GM21360 (cell line): ENCODE results near the gene PRKAB1.
"Not testable (repeated sequence)": the region's sequence is repeated elsewhere in the genome, so short reads cannot be mapped to it uniquely, and the experiment has no call there.

Experiments used
- ATAC-seq: cut with Tn5 transposase; IDR thresholded peaks from one replicate; pipeline ENCODE4 v1.9.1; 2021; ENCODE audit warnings: mild to moderate bottlenecking, moderate library complexity; ENCODE audit not compliant: unreplicated experiment

PRKAB1 gene, protein sequence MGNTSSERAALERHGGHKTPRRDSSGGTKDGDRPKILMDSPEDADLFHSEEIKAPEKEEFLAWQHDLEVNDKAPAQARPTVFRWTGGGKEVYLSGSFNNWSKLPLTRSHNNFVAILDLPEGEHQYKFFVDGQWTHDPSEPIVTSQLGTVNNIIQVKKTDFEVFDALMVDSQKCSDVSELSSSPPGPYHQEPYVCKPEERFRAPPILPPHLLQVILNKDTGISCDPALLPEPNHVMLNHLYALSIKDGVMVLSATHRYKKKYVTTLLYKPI

DNA sequence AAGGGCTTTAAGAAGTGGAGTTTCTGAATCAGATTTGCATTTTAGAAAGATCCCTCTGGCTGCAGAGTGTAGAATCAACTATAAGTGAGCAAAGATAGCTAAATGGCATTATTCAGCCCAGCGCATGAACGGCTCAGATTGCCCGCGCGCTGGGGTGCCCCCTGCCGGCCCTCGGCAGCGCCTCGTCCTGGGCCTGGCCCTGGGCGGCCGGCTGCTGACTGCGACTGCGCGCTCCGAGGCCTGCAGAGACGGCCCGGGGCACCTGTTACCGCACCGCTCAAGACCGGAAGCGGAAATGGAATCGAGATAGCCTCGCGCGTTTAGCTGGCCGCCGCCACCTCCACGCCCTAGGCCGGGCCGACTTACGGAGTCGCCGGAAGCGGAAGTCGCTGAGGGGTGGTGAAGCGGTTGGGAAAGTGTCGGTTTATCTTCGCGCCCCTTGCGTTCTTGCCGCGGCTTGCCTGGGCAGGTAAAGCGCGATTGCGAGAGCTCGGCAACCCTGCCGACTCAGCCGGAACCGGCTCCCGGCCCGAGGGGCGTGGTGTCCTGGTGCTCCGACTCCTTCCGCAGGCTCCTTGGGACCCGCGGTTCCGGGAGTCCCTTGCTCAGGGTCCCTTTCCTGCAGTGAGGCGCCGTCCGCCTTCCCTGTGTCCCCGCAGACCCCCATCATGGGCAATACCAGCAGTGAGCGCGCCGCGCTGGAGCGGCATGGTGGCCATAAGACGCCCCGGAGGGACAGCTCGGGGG, at the start of gene PRKAB1:
Gene PRKAB1 (plus strand): TSS at position 557 of the 747 bp plus-strand sequence. CDS start 112 bp downstream, at position 669.
- peak; percentile 90 for ATAC-seq

DNA sequence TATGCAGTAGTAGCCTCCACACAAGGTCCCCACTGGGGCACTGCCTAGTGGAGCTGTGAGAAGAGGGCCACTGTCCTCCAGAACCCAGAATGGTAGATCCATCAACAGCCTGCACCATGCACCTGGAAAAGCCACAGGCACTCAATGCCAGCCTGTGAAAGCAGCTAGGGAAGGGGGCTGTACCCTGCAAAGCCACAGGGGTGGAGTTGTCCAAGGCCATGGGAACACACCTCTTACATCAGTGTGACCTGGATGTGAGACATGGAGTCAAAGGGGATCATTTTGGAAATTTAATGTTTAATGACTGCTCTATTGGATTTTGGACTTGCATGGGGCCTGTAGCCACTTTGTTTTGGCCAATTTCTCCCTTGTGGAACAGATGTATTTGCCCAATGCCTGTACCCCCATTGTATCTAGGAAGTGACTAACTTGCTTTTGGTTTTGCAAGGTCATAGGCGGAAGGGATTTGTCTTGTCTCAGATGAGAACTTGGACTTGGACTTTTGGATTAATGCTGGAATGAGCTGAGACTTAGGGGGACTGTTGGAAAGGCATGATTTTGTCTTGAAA, 49.5 kb upstream of the PRKAB1 start:
- not testable (repeated sequence) for ATAC-seq

DNA sequence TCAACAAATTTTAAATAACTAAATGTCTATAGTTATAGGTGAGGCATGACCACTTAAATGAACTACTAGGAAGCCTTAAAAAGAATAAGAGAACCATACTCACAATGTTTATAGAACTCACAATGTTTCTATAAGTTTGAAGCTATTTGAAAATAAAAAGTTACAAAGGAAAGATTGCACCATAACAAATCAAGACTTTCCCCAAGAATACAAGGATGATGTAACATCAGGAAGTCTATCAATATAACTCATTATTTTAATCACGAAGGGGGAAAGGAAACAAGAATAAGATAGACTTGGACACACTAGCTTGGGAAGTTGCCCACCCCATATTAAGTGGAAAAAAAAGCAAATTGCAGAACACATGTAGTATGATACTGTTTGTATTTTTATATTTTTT, 47.4 kb upstream of the PRKAB1 start:
- no peak for ATAC-seq

DNA sequence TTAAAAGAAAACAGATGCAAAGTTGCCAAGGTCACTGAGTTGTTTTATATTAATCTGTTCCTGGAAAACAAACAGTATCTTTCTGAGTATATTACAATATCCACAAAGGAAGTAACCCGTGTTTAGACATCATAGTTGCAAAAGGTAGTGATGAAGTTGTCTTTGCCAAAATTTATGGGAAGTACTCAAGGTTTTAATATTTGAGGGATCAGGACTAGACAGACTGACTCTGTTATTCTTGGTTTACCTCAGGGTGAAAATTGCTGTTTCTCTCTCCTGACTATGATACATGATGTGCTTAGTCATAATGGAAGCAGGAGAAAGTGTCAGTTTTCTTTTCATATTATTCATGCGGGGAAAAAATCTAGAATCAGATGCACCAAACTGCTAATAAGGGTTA, 46.1 kb upstream of the PRKAB1 start:
- ATAC-seq: no peak

DNA sequence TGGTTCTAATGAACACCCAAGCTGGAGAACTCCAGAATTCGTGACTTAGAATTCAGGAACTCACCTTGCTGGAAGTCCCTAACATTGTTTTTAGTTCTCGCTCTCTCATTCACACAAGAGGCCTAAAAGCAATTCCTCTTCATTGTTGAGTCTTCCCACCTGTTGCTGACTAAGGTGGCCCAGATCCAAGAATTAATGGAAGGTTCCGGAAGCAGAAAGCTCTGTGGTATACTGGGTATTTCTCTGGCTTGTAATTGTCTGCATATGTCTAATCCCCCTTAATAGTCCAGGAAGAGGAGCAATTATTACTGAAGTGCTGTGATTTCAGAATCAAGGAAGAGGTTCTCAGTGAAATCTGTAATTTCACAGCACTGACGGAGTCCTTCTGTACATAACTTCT, 43.0 kb upstream of the PRKAB1 start:
- no peak for ATAC-seq

DNA sequence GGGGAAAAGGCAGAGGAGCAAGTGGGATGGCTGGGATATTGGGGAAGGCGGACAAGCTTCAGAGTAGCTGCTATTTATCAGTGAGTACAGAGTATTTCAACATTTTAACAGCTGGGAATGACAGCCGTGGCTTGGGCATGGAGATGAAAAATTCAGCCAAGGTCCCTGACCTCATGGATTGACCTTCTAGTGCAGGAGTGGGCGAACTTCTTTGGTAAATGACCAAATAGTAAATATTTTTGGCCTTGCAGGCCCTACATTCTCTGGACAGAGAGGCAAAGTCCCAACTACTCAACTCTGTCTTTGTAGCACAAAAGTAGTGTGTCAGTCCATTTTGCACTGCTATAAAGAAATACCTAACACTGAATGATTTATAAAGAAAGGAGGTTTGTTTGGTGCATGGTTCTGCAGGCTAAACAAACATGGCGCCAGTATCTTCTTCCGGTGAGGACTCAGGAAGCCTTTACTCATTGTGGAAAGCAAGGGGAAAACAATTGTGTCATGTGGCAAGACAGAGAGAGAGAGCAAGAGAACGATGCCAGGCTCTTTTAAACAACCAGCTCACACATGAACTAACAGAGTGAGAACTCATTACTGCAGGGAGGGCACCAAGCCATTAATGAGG, 40.8 kb upstream of the PRKAB1 start:
- no peak for ATAC-seq

DNA sequence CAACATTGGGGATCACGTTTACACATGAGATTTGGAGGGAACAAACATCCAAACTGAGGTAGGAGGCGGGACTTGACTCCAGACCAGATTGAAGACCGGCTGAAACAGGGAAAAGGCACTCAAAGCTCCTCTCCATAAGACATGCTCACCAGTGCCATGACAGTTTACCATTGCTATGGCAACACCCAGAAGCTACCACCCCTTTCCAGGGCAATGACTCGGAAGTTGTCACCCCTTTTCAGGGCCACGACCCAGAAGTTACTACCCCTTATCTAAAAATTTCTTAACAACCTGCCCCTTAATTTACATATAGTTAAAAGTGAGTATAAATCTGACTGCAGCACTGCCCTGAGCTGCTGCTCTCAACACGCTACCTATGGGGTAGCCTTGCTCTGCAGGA, 40.2 kb upstream of the PRKAB1 start:
- ATAC-seq: no peak

DNA sequence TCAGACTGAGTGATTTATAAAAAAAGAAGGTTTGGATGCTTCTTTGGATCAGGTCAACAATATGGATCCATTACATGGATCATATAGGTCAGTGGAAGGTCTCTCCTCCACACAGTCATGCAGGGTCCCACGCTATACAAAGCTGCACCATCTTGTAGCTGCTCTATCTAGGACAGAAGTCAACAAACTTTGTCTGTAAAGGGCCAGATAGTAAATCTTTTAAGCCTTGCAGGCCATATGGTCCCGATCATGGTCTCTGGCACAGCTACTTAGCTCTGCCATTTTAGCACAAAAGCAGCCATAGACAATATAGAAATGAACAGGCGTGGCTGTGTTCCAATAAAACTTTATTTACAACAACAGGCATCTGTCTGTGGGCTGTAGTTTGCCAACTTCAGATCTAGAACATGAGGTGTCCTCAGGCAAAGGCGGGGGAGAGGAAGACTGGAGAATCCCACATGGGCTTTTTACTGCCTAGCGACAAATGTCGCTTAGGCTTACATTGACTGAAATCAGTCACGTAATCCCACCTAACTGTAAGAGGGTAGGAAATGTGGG, 37.6 kb upstream of the PRKAB1 start:
- ATAC-seq: no peak

DNA sequence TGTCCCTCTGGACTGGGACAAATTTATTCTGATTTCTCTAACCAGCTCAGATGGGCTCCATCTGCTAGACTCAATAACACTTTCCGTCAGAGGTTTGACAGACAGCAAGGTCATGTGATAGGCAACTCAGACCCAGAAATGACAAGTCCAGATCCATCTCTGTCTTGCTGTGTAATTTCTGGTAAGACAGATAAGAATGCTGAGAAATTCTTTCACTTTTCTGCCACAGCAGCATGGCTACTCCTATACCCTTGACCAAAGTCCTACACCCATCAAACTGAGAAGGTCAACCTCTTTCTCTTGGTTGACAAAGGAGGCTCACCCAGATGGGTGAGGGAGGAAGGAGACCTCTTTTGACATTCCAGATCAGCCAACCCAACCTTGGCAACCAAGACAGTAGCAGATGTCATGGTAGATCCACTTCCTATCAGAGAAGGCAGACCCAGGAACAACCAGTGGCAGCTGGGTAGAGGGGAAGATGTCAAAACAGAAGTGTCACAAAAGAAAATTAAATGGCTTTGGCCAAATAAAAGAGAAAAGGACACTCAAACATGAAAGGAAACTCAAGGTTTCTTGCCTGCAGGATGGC, 36.9 kb upstream of the PRKAB1 start:
- no peak for ATAC-seq

DNA sequence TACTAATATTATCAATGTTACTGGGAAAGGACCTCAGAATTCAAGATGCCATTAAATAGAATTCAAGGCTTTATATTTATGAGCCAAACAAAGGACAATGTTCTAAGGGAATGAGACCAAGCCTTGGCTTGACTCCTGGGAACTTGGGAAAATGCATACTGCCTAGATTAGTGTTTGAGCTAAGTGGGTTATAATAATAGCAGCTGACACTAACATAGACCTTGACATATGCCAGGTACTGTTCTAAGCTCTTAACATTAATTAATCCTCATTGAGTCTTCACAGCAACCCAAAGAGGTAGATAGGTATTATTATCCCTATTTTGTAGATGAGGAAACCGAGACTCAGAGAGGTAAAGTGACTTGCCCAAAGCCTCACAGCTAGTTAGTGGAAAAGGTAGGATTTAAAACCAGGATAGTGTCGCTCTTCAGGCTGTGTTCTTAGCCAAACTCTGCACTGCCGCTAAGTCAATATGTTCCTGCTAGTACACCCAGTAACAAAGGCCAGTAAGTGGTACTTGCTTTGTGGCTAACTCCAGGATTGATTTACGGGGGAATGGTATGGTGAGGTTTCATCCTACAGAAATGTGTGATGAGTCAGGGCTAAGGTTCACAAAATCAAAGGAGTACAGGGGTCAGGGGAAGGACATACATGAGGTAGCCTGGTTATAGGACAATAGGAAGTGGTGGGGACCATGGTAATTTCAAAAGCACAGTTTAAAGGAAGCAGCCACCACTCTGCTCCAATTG, 35.8 kb upstream of the PRKAB1 start:
- no peak for ATAC-seq

DNA sequence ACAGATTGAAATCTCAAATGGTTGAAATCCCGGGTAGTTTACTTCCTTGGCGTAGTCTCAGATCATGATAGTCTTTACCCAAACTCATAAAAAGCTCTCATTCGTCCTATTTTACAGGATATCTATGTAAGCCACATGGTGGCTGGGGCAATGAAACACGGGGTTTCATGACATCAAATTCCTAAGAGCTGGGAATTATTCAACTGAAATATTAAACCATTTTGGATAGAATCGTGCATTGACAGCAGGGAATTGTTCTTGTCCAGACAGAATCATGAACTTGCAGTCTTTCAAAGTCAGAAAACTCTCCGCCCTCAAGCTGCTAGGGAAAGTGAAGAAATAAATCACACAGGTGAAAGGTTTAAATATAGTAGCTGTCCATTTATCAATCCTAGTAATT, 33.2 kb upstream of the PRKAB1 start:
- no peak for ATAC-seq

DNA sequence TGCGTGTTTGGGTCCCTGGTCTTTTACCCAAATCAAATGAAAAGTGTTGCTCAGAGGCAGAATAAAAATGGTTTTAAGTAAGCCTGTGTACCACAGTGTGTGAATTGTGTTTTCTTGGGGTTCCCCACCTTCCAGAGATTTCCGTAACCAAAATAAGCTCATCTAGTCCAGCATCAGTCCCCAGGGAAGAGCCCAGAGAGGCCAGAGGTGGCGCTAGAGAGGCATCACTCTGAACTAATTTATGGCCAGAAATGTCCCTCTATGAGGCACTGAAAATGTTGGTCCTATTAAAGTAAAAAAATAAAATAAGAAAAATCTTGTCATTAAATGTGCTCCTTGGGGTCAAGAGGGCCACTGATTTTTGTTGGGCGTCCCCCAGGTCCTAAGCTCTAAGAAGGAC, 24.9 kb upstream of the PRKAB1 start:
- no peak for ATAC-seq

DNA sequence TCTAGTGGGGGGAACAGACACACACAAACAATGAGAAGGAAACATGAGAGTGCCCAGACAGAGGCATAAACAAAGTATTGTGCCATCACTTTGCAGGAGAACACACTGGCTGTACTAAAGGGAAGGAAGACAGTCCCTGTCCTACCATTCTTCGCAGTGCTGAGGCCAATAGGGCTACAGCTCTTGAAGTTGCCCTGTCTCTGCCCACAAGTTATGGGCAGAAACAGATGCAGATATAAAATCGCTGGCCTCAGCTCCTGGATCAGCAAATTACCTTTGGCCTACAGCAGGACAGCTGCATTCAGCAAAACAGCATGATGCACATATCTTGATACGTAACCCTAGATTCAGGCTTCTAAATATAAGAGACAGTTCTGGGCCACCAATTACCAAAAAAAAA, 23.0 kb upstream of the PRKAB1 start:
- ATAC-seq: no peak

DNA sequence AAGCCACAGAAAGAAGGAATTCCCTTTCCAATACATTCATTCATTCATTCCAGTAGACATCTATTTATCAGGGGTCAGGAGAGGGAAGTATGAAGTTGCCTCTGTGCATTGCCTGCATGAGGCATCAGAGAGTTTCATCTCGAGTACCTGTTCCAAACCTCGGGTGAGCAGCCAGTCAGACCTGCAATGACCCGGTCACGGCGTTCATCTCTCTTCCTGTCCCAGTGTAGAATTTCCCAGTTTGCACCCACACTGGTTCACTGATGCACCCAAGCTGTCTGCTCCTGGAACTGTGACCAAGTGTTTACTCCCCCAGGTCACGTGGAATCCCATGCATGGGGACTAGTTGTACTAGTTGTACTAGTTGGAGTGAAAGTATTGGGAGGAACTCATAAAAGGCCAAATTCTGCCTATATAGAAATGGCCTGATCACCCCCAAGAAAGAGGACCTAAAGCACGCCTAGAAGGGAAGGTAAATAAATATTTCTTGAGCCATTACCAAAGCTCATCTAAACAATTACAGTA, 22.3 kb upstream of the PRKAB1 start:
- ATAC-seq: no peak

DNA sequence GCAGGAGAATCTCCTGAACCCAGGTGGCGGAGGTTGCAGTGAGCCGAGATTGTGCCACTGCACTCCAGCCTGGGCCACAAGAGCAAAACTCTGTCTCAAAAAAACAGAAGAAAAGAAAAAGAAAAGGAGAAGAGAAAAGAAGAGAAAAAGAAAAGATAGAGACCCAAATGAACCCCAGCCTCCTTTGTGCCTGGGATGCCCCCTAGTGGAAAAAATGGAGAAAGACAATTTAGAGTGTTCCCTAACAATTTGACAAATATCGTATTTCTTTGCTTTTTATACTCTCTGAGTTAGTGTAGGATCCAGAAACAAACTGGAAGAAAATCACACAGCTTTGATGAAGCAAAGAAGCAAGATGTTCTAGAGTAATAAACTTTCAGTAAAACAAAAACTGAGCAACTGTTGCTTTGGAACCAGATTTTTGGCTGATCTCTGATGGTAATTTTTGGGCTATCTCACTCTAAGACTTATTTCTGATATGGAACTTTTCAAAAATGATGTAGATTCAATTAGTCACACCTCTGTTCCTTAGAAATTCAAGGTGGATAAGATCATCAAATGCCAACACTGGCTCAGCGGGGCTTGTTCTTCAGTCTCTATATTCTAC, 18.6 kb upstream of the PRKAB1 start:
- no peak for ATAC-seq

DNA sequence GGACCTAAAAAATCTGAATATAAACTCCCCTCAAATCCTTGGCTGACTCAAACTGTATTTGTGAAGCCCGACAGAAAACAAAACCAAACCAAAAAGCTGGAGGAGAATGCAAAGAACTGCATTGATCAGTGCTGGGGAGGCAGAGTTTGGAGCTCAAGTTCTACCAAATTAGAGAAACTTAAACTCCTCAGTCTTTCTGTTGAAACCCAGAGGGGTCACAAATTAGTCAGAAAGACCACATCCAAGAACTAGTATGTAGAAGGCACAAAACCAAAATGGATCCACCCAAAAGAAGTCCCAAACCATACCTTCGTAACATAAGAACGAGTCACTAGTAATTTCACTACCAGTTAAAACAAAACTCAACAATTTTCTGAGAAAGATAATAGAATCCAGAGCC, 15.3 kb upstream of the PRKAB1 start:
- ATAC-seq: no peak

DNA sequence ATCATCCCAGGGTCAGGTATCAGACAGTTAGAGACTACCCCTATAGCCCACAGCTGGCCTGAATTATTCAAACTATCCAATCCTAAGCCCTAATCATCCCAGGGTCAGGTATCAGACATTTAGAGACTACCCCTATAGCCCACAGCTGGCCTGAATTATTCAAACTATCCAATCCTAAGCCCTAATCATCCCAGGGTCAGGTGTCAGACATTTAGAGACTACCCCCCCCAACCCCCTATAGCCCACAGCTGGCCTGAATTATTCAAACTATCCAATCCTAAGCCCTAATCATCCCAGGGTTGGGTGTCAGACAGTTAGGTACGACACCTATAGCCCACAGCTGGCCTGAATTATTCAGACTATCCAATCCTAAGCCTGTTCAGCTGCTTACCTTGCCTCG, 10.9 kb upstream of the PRKAB1 start:
- ATAC-seq: not testable (repeated sequence)

DNA sequence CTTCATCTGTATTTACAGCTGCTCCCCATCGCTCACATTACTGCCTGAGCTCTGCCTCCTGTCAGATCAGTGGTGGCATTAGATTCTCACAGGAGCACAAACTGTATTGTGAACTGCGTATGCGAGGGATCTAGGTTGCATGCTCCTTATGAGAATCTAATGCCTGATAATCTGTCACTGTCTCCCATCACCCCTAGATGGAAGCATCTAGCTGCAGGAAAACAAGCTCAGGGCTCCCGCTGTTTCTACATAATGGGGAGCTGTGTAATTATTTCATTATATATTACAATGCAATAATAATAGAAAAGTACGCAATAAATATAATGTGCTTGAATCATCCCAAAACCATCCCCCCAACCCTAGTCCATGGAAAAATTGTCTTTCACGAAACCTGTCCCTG, 9.8 kb upstream of the PRKAB1 start:
- not testable (repeated sequence) for ATAC-seq

DNA sequence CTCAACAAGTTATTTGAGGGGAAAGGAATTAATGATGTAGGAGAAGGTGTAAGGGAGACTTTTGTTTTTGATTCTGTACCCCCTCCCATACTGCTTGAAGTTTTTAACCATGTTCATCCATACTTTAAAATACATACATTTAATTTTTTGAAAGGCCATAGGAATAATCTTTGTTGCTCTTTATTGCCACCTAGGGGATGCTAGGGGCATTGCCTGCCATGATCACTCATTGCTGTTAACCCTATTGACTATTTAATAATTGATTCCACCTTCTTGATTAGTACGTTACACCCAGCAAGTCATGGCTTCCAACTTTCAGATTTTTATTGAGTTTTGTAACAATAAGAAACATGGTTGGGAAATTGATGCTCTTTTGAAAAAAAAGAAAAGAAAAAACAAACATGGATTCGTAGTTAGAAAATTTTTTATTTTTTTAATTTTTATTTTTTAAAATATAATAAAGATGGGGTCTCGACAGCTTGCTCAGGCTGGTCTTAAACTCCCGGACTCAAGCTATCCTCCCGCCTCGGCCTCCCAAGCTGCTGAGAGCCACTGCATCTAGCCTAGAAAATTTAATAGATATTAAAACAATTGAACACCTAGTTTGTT, 8.5 kb upstream of the PRKAB1 start:
- ATAC-seq: no peak
